HCT116 (cell line): Measurements from ENCODE around the gene TCIRG1. TPM values are rescaled to one million over a fixed set of nuclear protein-coding genes. Genes with fewer than 3 reads are reported as not detected.

Experiments used
- ATAC-seq: fragments of 200-7000 bp; cut with Tn5 transposase; 2 replicates; pipeline ENCODE4 v1.9.1; 2020; ENCODE audit warnings: mild to moderate bottlenecking, moderate library complexity
- BruUV-seq: library from RNA; stranded (reverse); fragments of 400-500 nt; replicated peaks from 2 replicates; lab custom pipeline; 2021; lab: Mats Ljungman, UMichigan
- CTCF ChIA-PET: fragments of 300-600 bp; sonication (Branson Sonifier 250); formaldehyde crosslinking; loops from one replicate; lab custom pipeline; 2021; ENCODE audit warnings: antibody characterized with exemption; lab: Charles Lee
- POLR2A ChIA-PET: fragments of 300-600, 350-600 bp; sonication (Branson Sonifier 250); formaldehyde crosslinking; loops from one replicate; lab custom pipeline; 2021; ENCODE audit warnings: antibody characterized with exemption; lab: Charles Lee
- RAD21 ChIA-PET, 2 experiments: fragments of 300-600 bp; sonication (Branson Sonifier 250); formaldehyde crosslinking; loops; one replicate each; lab custom pipeline; 2023; ENCODE audit warnings: low total read pairs in 2 of 2; ENCODE audit not compliant: uncharacterized antibody in 2 of 2, unreplicated experiment in 2 of 2, low non-redundant PET in 1 of 2; lab: Charles Lee
- DNase-seq: peaks from one replicate; pipeline ENCODE4 v3.0.0-alpha.2; 2010; ENCODE audit warnings: low read depth, low spot score
- H2AFZ ChIP-seq: fragments of 200-600 bp; shearing (Covaris generic), sonication (generic); 2 replicates; pipeline ENCODE4 v1.6.1; 2017; ENCODE audit warnings: low read depth, mixed run types, mixed read lengths, antibody characterized with exemption, low read length; ENCODE audit not compliant: poor library complexity, severe bottlenecking
- H3K27ac ChIP-seq: 2 replicates; pipeline ENCODE4 v1.5.1; 2012; ENCODE audit warnings: low read depth, low read length
- H3K27me3 ChIP-seq: fragments of 200-600 bp; sonication (generic); 2 replicates; pipeline ENCODE4 v1.6.1; 2016; ENCODE audit warnings: mixed run types, low read length, mixed read lengths; ENCODE audit not compliant: insufficient read depth
- H3K36me3 ChIP-seq, 2 experiments: fragments of 200-500 bp in 1 of 2; fragments of 200-600 bp in 1 of 2; sonication (Bioruptor generic) in 1 of 2; sonication (generic) in 1 of 2; 2 replicates each; pipeline versions ENCODE4 v1.5.1 to v1.6.1; 2014 to 2016; ENCODE audit warnings: low read length in 2 of 2, inconsistent platforms in 1 of 2, mixed read lengths in 1 of 2, mixed run types in 1 of 2; ENCODE audit not compliant: insufficient read depth in 2 of 2, control insufficient read depth in 1 of 2
- H3K4me1 ChIP-seq, 2 experiments: fragments of 200-600 bp in 1 of 2; sonication (generic) in 1 of 2; 2 replicates each; pipeline versions ENCODE4 v1.5.1 to v1.6.1; 2012 to 2017; ENCODE audit warnings: low read length in 2 of 2, inconsistent platforms in 1 of 2, mild to moderate bottlenecking in 1 of 2, mixed read lengths in 1 of 2, mixed run types in 1 of 2, moderate library complexity in 1 of 2; ENCODE audit not compliant: insufficient read depth in 2 of 2, control insufficient read depth in 1 of 2
- H3K4me2 ChIP-seq: fragments of 200-600 bp; sonication (generic); 2 replicates; pipeline ENCODE4 v1.6.1; 2017; ENCODE audit warnings: mixed run types, low read length, mixed read lengths
- H3K4me3 ChIP-seq, 2 experiments: fragments of 200-600 bp in 1 of 2; sonication (generic) in 1 of 2; replicated peaks in 1 of 2; 2 replicates each; pipeline ENCODE4 v1.5.1; 2011 to 2016; ENCODE audit warnings: low read length in 2 of 2, control low read depth in 1 of 2, low read depth in 1 of 2, mild to moderate bottlenecking in 1 of 2, mixed read lengths in 1 of 2, mixed run types in 1 of 2
- H3K79me2 ChIP-seq: fragments of 200-600 bp; sonication (generic); 2 replicates; pipeline ENCODE4 v1.6.1; 2017; ENCODE audit warnings: mild to moderate bottlenecking, mixed run types, low read length, moderate library complexity, mixed read lengths; ENCODE audit not compliant: insufficient read depth
- H3K9ac ChIP-seq: fragments of 200-600 bp; sonication (generic); 2 replicates; pipeline ENCODE4 v1.6.1; 2016; ENCODE audit warnings: low read length, mixed read lengths
- H3K9me2 ChIP-seq: fragments of 200-600 bp; sonication (generic), shearing (Covaris generic); 2 replicates; pipeline ENCODE4 v1.6.1; 2017; ENCODE audit warnings: mixed run types, mild to moderate bottlenecking, moderate library complexity; ENCODE audit not compliant: insufficient read depth
- H3K9me3 ChIP-seq, 2 experiments: fragments of 200-500 bp in 1 of 2; fragments of 200-600 bp in 1 of 2; sonication (Bioruptor generic) in 1 of 2; sonication (generic) in 1 of 2; 2 replicates each; pipeline ENCODE4 v1.6.1; 2014 to 2017; ENCODE audit warnings: low read length in 2 of 2, mixed read lengths in 2 of 2, inconsistent platforms in 1 of 2, low read depth in 1 of 2, mild to moderate bottlenecking in 1 of 2, mixed run types in 1 of 2, moderate library complexity in 1 of 2; ENCODE audit not compliant: control insufficient read depth in 1 of 2, insufficient read depth in 1 of 2
- H4K20me1 ChIP-seq: fragments of 200-600 bp; sonication (generic), shearing (Covaris generic); 2 replicates; pipeline ENCODE4 v1.6.1; 2017; ENCODE audit warnings: mixed run types, mild to moderate bottlenecking, moderate library complexity; ENCODE audit not compliant: insufficient read depth
- CBX3 ChIP-seq: IDR thresholded peaks from 2 replicates; pipeline ENCODE4 v1.6.1; 2012; ENCODE audit warnings: low read depth
- EZH2phosphoT487 ChIP-seq: fragments of 200-600 bp; IDR thresholded peaks from 2 replicates; pipeline ENCODE4 v1.6.1; 2018; ENCODE audit warnings: antibody characterized with exemption, borderline replicate concordance
- JUND ChIP-seq: IDR thresholded peaks from 2 replicates; pipeline ENCODE4 v1.6.1; 2012
- POLR2AphosphoS5 ChIP-seq: IDR thresholded peaks from 2 replicates; pipeline ENCODE4 v1.6.1; 2011; ENCODE audit warnings: mild to moderate bottlenecking, low read depth, low read length, moderate library complexity
- REST ChIP-seq: IDR thresholded peaks from 2 replicates; pipeline ENCODE4 v1.6.1; 2012; ENCODE audit warnings: low read depth
- SIN3A ChIP-seq: IDR thresholded peaks from 2 replicates; pipeline ENCODE4 v1.6.1; 2012; ENCODE audit warnings: low read depth
- TCF7L2 ChIP-seq: IDR thresholded peaks from 2 replicates; pipeline ENCODE4 v1.7.0; 2011; ENCODE audit warnings: borderline replicate concordance, inconsistent platforms; ENCODE audit not compliant: insufficient read depth, insufficient read length; ENCODE audit errors: extremely low read depth
- YY1 ChIP-seq: IDR thresholded peaks from 2 replicates; pipeline ENCODE4 v1.6.1; 2011; ENCODE audit warnings: low read length, low read depth, moderate library complexity, mild to moderate bottlenecking; ENCODE audit not compliant: insufficient replicate concordance; ENCODE audit errors: extremely low read depth
- ZFX ChIP-seq: fragments of 450-650 bp; IDR thresholded peaks from 2 replicates; pipeline ENCODE4 v1.6.1; 2017
- intact Hi-C: fragments of 100-400 bp; cut with micrococcal nuclease; formaldehyde crosslinking; loops from 2 replicates; pipeline ENCODE4 v1.10.0; 2022
- total RNA-seq: library from RNA; stranded (reverse); gene quantifications from one replicate; pipeline ENCODE4 v1.2.1, GENCODE V29; 2021; ENCODE audit not compliant: unreplicated experiment

TCIRG1 gene
- total RNA-seq, 1 experiment from 2014 or later = 101 TPM

- ATAC-seq (no peak), DNase-seq (no peak)
- no peaks in the 10 kb centered on the region for H3K9me2 ChIP-seq
- ChIA-PET POLR2A (interaction anchor here (1.4 kb wide), 1 partner anchor 14 kb away, joined by 9 read pairs; no protein-coding TSS in a partner anchor), RAD21 (interaction anchor here in 1 of 2 experiments (1.7 kb wide), 1 partner anchor 11 kb away, joined by 7 read pairs; no protein-coding TSS in a partner anchor), CTCF (interaction anchor here (0.9 to 1.0 kb wide), 2 partner anchors 15 to 197 kb away, joined by 3 to 5 read pairs; no protein-coding TSS in a partner anchor)
- no peaks in the 10 kb centered on the region for H3K9me3 ChIP-seq
- H3K4me1 ChIP-seq = peaks cover 76 to 86% of the 10 kb centered on the region in 2 experiments
- H3K4me2 ChIP-seq = peak overlapping the region; percentile 97
- H3K27ac ChIP-seq = peak overlapping the region; percentile 96
- intact Hi-C loops = loop anchor here (5.0 kb wide), 1 partner anchor 196 kb away; no protein-coding TSS in a partner anchor
- H3K36me3 ChIP-seq = no peaks in the 10 kb centered on the region
- peaks cover 20% of the 10 kb centered on the region; the same call in 1 of the 2 replicates for H3K79me2 ChIP-seq
- BruUV-seq = no TSS peak
- no peaks in the 10 kb centered on the region for H3K27me3 ChIP-seq
- H3K4me3 ChIP-seq = peak overlapping the region; percentile 57 to 71
- no peaks in the 10 kb centered on the region for H4K20me1 ChIP-seq
- no peak for TF ChIP-seq TCF7L2
- no peak for TF ChIP-seq CBX3
- no peak for TF ChIP-seq JUND
- no peak for TF ChIP-seq REST
- TF ChIP-seq ZFX = 0 out of 2 replicates have a peak, but pooled peaks have one; percentile 27
- no peak for TF ChIP-seq POLR2AphosphoS5
- no peak for TF ChIP-seq EZH2phosphoT487
- no peak for TF ChIP-seq SIN3A
- TF ChIP-seq YY1 = peak; percentile 62
- H2AFZ ChIP-seq = no peak overlapping the region
- H3K9ac ChIP-seq = peak overlapping the region; percentile 86
Measured at GRCh38 chr11:68011051-68011943, 27.5 kb upstream of the TCIRG1 start.
